ENCODE results near the gene CCP110. TPM values are rescaled to one million over a fixed set of nuclear protein-coding genes. Genes with fewer than 3 reads are reported as not detected.

The CCP110 gene
- polyA plus RNA-seq, 1 experiment, result 2.6 TPM

- no peaks in the 10 kb centered on the region; the same call in none of the 2 replicates for H3K36me3 ChIP-seq (ENCODE audit: control insufficient read depth, insufficient read depth, low read length)
- CTCF ChIA-PET, result interaction anchor here (2.0 to 5.7 kb wide), 2 partner anchors 9 to 12 kb away, joined by 5 to 25 read pairs; no protein-coding TSS in a partner anchor
- no peaks in the 10 kb centered on the region for H3K27me3 ChIP-seq (ENCODE audit: control insufficient read depth, insufficient read depth, low read length)
- DNase-seq (ENCODE audit: low read depth), result no peak
- POLR2A ChIA-PET, result no interaction called here
- no peak overlapping the region for H3K4me3 ChIP-seq (ENCODE audit: low read depth, low read length)
- TF ChIP-seq CTCF (IDR thresholded peaks at IDR 0.05; ENCODE audit: insufficient read depth, low read depth, low read length), result no peak
Observed at GRCh38 chr16:19515757-19516156, 8.0 kb upstream of the CCP110 start.

GRCh38 chr16:19517424-19518089 lies 6.2 kb upstream of the CCP110 start:
- ChIA-PET CTCF (interaction anchor here (5.7 kb wide), 1 partner anchor 14 kb away, joined by 25 read pairs; no protein-coding TSS in a partner anchor), POLR2A (no interaction called here)
- no peak overlapping the region for H3K4me3 ChIP-seq (ENCODE audit: low read depth, low read length)
- no peak for TF ChIP-seq CTCF (IDR thresholded peaks at IDR 0.05; ENCODE audit: insufficient read depth, low read depth, low read length)
- no peaks in the 10 kb centered on the region; the same call in 1 of the 2 replicates for H3K36me3 ChIP-seq (ENCODE audit: control insufficient read depth, insufficient read depth, low read length)
- H3K27me3 ChIP-seq (ENCODE audit: control insufficient read depth, insufficient read depth, low read length), result no peaks in the 10 kb centered on the region
- DNase-seq (ENCODE audit: low read depth), result no peak

- DNase-seq (ENCODE audit: low read depth), result no peak
- CTCF ChIA-PET, result interaction anchor here (0.8 kb wide), 1 partner anchor 10 kb away, joined by 3 read pairs; no protein-coding TSS in a partner anchor
- no peak overlapping the region for H3K4me3 ChIP-seq (ENCODE audit: low read depth, low read length)
- POLR2A ChIA-PET, result no interaction called here
- no peak for TF ChIP-seq CTCF (IDR thresholded peaks at IDR 0.05; ENCODE audit: insufficient read depth, low read depth, low read length)
- no peaks in the 10 kb centered on the region for H3K27me3 ChIP-seq (ENCODE audit: control insufficient read depth, insufficient read depth, low read length)
- H3K36me3 ChIP-seq (ENCODE audit: control insufficient read depth, insufficient read depth, low read length), result no peaks in the 10 kb centered on the region; the same call in 1 of the 2 replicates
Observed at GRCh38 chr16:19518388-19518787, 5.4 kb upstream of the CCP110 start.

- DNase-seq (ENCODE audit: low read depth), result no peak
- no peaks in the 10 kb centered on the region; the same call in 1 of the 2 replicates for H3K36me3 ChIP-seq (ENCODE audit: control insufficient read depth, insufficient read depth, low read length)
- CTCF ChIA-PET, result interaction anchor here (1.2 to 1.7 kb wide), 2 partner anchors 10 to 18 kb away, joined by 3 to 5 read pairs; no protein-coding TSS in a partner anchor
- no peak for TF ChIP-seq CTCF (IDR thresholded peaks at IDR 0.05; ENCODE audit: insufficient read depth, low read depth, low read length)
- H3K4me3 ChIP-seq (ENCODE audit: low read depth, low read length), result peak overlapping the region; percentile 94
- no peaks in the 10 kb centered on the region for H3K27me3 ChIP-seq (ENCODE audit: control insufficient read depth, insufficient read depth, low read length)
- POLR2A ChIA-PET, result no interaction called here
Observed at GRCh38 chr16:19520861-19521331, 2.8 kb upstream of the CCP110 start.

- ChIA-PET CTCF (interaction anchor here (0.7 to 1.2 kb wide), 2 partner anchors 11 to 19 kb away, joined by 3 read pairs; no protein-coding TSS in a partner anchor), POLR2A (no interaction called here)
- no peak for DNase-seq (ENCODE audit: low read depth)
- H3K36me3 ChIP-seq (ENCODE audit: control insufficient read depth, insufficient read depth, low read length), result no peaks in the 10 kb centered on the region; the same call in 1 of the 2 replicates
- peak; percentile 63 for TF ChIP-seq CTCF (IDR thresholded peaks at IDR 0.05; ENCODE audit: insufficient read depth, low read depth, low read length)
- no peaks in the 10 kb centered on the region for H3K27me3 ChIP-seq (ENCODE audit: control insufficient read depth, insufficient read depth, low read length)
- H3K4me3 ChIP-seq (ENCODE audit: low read depth, low read length), result peak within 1 kb of the TSS; percentile 94
Observed at GRCh38 chr16:19521471-19522396, 2.0 kb upstream of the CCP110 start, which contains the start of gene GDE1. Gene GDE1 (minus strand): TSS chr16:19522098. CDS start chr16:19521964, 134 bp downstream.
